ENCODE data around the gene BCAP29.

The BCAP29 gene

DNA sequence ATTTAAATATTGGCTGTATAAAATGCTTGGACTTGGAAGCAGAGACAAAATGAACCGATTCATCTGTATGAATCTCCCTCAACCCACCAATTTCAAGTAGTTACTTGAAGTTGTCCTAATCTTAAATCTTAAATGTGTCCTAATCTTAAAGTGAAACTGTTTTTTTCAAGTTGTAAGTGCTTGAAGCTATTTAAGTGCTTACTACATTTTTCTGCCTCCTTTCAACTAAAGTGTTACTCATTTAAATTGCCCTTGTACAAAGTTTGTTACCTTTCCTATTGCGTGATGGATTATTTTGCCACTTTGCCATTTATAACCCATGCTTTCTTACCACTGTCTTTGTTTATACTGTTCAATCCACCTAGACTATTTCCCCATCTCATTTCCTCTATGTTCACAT, 2.8 kb downstream of the BCAP29 start:
- no peak for DNase-seq

DNA sequence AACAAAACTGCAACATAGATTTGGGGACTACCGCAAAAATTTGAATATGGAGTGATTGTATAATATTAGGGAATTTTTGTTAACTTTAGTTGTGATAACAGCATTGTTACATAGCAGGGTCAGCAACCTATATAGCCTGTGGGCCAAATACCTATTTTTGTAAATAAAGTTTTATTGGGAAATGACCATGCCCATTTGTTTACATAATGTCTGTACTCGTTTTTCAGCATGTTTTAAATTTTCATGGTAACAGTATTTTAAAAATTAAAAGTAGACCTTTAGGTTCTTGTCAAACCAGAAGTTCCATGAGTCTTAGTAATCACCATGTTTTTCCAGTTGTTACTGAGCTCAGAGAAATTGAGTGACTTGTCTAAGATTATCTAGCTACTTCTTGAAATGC, 4.7 kb downstream of the BCAP29 start:
- DNase-seq = no peak

DNA sequence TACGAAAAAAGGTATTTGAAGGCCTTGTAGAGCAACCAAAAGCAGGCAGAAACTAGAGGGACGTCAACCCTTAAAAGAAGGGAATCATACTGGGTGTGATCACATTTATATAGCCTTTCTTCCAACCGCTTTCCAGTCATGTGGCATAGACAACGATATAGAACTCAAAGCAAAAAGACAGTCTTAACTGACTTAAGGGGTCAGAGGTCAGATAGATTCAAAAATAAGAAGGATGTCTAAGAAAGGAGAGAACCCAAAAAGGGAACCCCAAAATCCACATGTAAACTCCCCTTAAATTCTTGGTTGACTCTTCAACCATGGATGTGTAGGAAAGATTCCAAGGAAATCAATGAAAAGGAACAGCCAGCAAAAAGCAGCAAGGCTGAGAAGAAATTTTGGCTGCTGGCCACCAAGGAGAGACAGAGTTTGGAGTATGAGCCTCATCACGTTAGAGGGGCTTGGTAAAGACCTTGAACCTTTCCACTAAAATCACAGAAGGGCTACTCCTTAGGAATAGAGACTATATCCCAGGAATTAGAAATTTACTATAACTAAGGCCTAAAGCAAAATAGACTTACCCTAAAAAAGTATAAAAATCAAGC, 8.6 kb downstream of the BCAP29 start:
- no peak for DNase-seq

DNA sequence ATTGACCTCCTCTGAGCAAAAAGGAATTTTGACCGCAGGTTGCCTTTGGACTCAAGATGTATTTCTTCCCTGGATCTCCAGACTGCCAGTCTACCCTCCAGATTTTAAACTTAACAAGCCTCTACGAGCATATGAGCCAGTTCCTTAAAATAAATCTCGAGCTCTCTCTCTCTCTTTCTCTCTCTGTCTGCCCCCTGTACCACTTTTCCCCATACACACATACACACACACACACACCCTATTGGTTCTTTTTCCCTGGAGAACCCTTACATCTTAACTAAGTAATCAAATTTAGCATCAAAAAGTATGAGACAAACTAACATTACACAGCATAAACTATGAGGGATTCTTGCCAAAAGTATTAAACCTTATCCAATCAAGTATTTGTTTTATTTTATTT, 11.4 kb downstream of the BCAP29 start:
- no peak for DNase-seq

DNA sequence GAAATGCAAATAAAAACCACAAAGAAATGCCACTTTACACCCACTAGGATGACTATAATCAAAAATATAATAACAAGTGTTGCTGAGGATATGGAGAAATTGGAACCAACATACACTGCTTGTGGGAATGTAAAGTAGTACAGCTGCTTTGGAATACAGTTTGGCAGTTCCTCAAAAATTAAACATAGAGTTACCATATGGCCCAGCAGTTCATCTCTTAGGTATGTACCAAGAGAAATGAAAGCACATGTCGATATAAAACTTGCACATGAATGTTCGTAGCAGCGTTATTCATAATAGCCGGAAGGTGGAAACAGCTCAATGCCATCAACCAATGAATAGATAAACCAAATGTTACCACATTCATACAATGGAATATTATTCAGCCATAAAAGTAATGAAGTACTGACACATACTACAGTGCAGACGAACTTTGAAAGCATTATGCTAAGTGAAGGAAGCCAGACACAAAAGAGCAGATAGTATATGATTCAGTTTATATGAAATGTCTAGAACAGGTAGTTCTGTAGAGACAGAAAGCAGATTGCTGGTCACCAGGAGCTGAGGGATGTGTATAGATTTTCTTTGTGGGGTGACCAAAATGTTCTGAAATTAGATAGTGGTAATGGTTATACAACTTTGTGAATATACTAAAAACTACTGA, 12.4 kb downstream of the BCAP29 start:
- no peak for DNase-seq

DNA sequence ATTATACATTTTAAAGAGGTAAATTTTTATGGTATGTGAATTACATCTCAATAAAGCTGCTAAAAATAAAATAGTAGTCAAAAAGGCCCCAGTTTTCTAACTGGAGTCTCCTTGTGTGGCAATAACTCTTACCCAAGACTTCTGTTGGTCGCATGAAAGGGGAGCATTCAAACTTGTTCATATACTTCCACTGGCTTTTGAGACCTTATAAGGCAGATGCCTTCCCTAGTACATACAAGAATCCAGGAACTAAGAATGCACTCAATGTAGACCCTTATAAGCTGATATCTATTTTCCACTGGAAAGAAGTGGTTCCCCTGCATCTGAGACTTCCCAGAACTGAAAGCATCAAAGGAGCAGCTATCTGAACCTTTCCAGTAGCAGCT, 13.0 kb downstream of the BCAP29 start:
- no peak for DNase-seq

DNA sequence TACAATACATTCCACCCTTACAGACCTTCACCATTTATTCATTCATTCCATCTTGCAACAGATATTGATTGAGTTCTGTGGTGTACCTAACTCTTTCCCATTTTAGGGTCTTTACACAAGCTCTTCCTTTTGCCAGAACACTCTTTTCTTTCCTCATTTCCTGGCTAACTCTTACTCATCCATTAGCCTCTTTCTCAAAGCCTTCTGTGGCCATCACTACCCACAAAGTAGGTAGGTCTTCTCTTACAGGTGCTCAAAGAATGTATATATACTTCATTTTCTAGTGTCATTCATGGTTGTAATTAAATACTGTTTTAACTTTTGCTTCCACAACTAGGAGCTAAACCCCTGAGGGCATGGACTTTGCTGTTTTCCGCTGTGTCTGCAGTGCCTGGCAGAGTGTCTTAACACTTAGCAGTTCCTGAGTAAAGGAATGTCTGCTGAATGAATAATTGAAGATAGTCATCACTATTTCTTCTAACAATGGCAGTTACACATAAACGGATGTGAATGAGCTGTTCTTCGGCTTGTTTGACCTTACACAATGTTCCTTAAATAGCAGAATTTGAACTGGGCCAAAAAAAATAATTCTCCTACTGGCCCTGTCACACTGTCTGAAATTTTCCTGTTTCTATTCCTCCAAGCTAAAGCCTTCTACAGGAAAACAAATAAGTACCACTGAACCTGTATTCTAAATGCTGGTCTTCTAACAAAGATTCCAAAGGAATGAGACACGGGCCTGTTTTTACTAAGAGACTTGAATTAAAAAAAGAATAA, 15.1 kb downstream of the BCAP29 start:
- no peak for DNase-seq

DNA sequence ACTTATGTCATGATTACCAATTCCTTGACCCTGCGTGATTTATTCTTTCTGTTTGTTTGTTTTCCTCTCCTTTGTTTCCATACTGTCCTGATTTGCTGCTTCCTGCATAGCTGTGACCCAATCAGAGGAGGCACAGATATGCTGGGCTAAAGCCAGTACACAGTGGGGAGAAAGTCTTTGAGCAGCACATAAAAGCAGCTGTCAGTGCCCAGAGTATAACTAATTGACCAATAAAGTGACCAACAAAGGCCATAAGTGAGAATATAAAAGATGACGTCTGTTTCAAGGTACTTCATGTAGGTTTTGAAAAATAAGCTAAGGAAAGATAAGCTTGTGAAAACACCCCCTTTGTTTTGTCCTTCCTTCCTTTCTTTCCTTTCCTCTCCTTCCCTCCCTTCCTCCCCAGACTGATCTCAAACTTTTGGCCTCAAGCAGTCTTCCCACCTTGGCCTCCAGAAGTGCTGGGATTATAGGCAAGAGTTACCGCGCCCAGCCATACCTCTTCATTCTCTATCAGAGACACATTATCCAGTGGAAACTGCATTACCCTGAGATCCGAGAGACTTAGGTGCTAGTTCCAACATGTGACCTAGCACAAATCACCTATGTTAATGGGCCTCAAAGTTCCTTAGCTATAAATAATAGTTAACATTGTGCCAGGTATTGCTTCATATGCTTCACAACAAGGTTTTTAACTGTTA, 17.0 kb downstream of the BCAP29 start:
- DNase-seq = no peak

DNA sequence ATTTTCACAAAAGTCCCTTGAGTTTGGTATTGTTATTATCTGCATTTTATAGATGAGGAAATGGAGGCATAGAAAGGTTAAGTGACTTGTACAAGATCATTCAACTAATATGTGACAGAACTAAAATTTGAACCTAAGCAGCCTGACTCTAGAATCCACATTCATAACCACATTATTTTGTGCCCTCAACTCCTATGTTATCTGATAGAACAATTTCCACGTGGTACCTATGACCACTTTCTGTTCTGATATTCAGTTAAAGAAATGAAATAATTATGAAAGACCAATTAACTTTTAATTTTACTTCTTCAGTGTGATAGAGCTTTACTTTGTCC, 17.5 kb downstream of the BCAP29 start:
- no peak for DNase-seq

DNA sequence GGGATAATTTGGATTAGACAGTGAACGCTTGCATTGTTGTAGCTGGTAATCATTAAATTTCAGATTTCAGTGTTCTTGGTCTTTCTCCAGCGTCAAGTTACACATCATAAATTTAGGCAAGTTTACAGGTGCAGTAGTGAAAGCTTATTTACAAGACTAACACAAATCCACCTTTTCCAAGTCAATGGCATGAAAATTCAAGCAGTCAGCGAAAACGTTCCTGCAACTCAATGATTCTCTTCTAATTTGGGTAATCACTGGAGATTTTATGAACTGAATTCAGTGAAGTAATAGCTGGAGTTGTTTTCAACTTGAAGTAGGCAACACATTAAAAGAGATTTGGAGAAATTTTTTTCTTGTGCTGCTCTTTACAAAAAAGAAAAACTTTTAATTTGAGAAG, 17.9 kb downstream of the BCAP29 start:
- no peak for DNase-seq

DNA sequence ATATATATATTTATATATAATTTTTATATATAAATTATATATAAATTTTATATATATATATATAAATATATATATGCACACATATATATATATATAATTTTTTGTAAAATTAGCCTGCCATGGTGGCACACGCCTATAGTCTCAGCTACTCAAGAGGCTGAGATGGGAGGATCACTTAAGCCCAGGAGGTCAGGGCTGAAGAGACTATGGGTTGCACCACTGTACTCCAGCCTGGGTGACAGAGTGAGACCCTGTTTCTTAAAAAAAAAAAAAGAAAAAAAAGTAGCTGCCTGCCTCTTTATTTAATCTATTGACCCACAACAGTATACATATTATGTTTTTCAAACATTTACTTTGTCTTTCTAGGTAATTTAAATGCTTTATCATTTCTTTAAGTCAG, 19.2 kb downstream of the BCAP29 start:
- DNase-seq = no peak

DNA sequence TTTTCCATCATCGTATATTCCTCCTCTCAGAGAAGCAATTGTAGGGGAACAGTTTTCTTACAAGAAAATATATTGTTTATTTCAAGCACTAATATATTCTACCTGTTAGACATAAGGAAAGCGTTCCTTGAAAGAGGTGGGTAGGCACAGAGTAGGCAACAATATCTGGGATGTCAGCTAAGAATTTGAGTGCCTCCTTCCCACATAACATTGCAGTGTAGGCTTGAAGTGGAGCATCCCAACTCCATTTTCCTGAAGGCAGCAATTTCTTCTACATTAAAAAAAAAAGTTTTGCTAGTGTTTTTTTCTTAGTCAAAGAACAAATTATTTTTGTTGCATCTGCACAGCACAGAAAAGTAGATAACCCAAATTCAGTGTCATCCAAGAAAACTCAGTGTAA, 20.8 kb downstream of the BCAP29 start:
- no peak for DNase-seq

DNA sequence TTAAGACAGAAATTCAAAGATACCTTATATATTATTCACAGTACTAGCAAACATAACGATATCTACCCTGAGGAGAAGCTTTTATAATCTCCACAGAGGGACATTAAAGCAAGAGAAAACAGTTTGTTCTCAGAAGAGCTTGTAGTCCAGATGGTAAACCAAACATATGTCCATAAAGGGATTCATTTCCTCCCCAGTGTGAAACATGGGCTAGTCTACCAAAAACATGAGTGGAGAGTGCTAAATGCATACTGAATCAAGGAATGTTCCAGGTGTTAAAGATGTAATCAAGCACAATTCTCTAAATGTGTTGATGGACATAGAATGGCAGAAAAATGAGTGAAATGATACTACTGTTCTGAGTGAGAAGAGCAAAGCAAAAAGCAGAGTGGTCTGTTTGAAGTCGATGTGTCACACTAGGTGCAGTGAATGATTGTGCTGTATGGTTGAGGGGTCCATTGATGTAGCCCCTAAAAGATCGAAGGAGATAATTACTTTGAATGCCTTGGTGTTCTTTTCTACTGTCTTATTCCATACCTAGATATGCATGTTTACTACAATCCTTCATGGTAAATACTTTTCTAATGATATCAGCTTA, 25.3 kb downstream of the BCAP29 start:
- no peak for DNase-seq

DNA sequence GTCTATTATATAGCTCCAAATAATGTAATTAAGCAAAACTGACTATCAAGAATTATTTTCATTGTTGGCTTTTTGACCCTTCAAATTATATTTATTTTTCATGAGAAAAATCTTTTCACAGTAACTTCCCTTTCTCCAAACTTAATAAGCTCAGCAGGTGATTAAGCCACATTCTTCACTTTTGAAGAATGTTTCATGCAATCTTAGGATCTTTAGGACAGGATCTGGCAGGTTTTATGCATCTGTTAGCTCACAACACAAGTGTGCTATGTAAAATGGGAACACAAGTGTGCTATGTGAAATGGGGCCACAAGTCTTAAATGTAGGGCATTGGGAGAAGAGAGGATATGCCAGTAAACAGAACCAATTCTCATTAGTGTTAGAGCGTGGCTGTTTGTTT, 26.3 kb downstream of the BCAP29 start:
- no peak for DNase-seq

DNA sequence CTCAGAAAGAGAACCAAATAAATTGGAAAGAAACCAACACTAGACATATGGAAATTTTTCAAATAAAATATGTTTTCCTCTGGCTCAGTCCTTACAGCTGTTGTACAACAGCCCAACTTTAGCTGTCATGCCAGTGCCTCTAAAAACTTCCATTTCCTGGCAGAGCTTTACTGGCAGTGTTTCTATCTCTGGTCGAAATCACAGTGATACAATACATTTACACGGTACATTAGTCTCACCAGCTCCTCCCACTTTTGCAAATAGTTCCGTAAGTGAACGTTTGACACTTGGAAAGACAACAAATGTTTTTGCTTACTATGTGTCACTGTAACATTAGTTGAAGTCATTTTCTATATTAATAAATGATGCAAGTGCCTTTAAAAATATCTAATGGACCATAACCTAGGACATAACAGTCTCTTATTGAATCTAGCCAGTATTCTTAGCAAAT, 29.8 kb downstream of the BCAP29 start:
- no peak for DNase-seq

DNA sequence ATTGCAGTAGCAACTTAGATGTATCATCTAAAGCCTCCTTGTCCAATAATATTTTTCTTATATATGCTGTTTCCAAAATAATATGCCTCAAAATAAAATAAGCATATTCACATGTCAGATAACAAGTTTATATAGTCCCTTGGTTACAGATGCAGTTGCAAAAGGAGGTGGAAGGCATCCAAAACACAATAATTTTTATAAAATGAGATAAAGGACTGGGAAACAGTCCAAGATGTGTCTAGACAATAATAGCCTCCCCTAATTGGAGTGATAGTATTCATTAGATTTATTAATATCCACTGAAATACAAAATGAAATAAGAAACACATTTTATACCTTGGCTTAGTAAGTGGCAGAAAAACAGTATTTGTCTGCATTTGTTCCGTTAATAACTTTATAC, 30.3 kb downstream of the BCAP29 start:
- DNase-seq = no peak

DNA sequence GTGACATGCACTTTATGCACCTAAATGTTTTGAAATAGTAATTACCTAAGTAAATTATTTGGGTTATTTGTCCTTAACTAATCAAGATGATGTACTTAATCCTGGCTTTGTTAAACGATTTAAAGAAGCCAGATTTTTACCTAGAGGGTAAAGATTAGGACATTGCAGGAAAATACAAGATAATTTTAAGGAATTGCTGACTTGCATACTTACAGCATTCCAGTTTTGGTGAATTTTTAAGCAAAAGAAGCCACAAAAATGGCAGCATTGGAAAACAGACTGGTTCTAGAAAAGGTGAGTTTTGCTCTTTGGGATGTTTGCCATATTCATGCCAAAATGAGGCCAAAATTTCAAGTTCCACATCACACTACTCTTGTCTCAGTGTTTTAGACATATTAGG, 33.4 kb downstream of the BCAP29 start:
- no peak for DNase-seq

DNA sequence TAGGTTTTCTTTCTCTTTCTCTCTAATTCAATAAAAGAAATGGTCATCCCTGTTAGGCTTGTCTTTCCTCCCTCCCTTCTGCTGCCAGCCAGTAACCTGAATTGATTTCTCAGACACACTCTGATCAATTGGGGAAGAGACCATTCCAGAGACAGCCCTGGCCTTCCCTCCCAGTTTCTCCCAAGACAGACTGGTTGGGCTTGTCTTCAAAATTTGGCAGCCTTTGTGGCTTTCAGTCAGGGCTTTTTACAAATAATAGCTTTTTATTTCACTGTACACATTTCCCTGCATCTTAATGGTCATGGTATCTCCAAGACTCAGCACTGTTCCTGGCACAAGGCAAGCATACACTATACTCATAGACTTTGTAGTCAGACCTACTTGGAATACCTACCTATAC, 33.9 kb downstream of the BCAP29 start:
- DNase-seq = no peak

DNA sequence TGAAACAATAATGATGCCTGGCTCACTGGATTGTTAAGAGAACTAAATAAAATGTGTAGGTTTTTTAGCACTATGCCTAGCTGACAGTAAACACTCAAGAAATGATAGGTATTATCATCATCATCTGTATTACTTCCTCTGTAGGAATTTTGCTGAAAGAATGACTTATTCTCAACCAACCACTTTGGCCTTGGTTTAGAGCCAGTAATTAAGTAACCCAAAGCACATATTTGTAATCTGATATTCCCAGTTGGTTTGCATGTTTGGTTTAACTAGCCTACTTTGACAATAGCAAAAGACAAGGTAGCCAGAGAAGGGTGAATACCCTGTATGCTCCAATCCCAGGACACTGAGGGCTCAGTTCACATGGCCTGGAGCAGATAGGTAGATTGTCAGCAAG, 34.4 kb downstream of the BCAP29 start:
- DNase-seq = no peak

DNA sequence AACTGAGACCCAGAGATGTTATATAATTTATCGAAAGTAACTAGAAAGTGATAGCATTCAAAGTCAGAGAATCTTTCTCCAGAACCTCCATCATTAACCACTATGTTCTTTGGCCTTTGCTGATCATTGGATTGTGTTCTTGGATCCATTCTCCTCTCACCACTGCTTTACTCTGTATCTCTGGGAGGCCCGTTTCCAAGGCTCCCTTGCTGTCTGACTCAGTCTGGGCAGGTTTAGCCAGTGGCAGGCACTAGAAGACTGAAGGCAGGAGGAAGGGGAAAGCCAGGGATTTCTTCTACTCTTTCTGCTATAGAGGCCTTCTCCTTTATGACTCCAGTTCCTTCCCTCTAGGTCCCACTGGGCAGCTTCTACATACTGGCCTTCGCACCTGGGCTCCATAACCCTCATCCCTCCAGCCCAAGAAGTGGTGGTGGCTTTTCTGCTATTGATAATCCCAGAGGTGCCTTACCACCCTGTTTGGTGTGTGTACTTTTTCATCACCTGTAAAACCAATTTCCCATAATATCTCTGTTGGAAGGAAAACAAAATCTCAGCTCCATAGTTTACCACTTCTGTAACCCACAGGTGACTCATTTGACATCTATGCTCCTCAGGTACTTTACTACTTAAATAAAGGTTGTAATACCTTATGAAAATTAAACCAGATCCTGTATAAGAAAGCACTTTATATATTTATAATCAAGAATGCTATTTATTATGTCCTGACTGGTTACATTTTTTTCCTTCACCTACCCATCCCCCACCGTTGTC, 36.0 kb downstream of the BCAP29 start:
- DNase-seq = no peak

DNA sequence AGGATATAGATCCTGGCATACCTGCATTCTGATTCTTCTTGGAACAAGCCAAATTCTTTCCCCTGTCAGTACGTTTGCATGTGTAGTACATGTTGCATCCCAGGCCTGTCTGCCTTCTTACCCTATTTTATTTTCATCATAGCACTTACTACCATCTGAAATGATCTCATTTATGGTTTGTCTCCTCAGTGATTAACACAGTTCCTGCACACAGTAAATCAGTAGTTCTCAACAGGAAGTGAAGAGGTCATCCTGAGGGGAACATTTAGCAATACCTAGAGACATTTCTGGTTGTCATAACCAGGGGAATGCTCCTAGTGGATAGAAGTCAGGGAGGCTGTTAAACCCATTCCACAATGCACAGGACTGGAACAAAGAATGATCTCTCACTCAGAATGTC, 42.4 kb downstream of the BCAP29 start:
- DNase-seq = no peak

DNA sequence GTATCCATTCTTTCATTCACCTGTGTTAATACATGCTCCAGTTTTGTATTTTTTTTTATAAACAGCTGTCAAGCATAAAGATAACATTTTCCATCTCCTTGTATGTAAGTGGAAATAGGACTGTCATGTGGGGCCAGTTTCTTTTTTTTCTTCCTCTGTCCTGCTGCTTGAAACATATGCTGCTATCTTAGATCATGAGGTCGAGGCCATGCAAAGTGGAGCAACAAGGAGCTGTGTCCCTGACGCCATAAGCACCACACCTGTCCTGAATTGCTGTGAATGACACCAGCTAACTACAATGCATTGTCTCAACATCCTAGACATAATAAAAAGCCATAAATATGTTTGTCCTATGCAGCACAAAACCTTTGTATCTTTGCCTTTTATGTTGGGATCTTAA, 42.8 kb downstream of the BCAP29 start:
- DNase-seq = no peak

DNA sequence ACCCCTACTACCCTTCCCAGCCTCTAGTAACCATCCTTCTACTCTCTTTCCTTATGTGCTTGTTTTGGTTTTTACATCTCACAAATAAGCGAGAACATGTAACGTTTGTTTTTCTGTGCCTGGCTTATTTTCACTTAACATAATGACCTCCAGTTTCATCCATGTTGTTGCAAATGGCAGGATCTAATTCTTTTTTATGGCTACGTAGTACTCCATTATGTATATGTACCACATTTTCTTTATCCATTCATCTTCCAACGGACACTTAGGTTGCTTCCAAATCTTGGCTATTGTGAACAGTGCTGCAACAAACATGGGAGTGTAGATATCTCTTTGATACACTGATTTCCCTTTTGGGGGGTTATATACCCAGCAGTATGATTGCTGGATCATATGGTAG, 47.0 kb downstream of the BCAP29 start:
- DNase-seq = no peak

All from NCI-H510A treated with DMSO at 0.1 percent for 48 hours (cell line).